SK-N-SH treated with all-trans-retinoic acid at 6 μM for 48 hours (cell line): ENCODE data around the gene PSG3.

ENCODE experiments used
- PATZ1 ChIP-seq: fragments of 250-450 bp; sonication (Bioruptor Pico); IDR thresholded peaks from 2 replicates; pipeline ENCODE4 v1.8.0; 2020; ENCODE audit warnings: mild to moderate bottlenecking, moderate library complexity, borderline replicate concordance
- ZNF70 ChIP-seq: fragments of 450-650 bp; formaldehyde crosslinking; IDR thresholded peaks from 2 replicates; pipeline ENCODE4 v1.5.0; 2020; ENCODE audit warnings: mild to moderate bottlenecking, moderate library complexity

GRCh38 chr19:42693760-42694350 lies 46.4 kb downstream of the PSG3 start:
- TF ChIP-seq ZNF70 (CRISPR knock-in tag) (no peak), PATZ1 (CRISPR knock-in tag) (no peak)
